LNCaP clone FGC (cell line): Measurements from ENCODE around the gene CREBBP.

Experiments used
- DNase-seq: peaks from one replicate; pipeline ENCODE4 v3.0.0-alpha.2; 2011; ENCODE audit warnings: low read depth
- H3K4me3 ChIP-seq: 2 replicates; pipeline ENCODE4 v1.5.1; 2011; ENCODE audit warnings: mild to moderate bottlenecking, low read depth, low read length, control low read depth
- TF ChIP-seq, protein P1 (sequence below): IDR thresholded peaks from 2 replicates; pipeline ENCODE4 v1.5.1; 2012; ENCODE audit warnings: mild to moderate bottlenecking; ENCODE audit not compliant: control insufficient read depth, insufficient read depth; ENCODE audit errors: extremely low read depth

CREBBP gene

DNA sequence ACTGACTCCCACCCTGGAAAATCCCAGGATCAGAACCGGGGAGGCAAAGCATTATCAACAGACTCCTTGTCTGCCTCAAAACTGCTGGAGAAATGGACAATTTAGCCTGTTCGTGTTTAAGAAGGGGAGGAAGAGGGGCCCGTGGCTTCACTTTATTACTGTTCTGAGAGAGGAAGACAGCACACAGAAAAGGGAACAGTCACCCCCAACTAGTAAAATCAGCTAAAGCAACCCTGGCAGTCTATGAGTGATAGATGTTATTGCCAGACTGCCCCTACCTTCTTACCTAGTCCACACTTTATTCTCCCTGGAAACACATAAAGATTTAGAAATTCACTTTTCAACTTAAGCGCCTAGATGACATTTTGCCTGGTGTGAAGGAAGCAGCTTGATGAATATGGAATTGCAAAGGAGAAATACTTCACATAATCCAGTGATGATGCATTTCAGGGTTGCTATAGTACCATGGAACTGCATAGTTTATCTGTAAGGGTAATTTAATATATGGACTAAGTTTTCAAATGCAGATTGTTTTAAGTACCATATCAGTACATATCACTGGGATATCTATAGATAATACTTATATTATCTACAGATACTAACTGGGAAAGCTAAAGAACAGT, 126.3 kb downstream of the CREBBP start:
- H3K4me3 ChIP-seq: no peak overlapping the region
- TF ChIP-seq, protein P1, sequence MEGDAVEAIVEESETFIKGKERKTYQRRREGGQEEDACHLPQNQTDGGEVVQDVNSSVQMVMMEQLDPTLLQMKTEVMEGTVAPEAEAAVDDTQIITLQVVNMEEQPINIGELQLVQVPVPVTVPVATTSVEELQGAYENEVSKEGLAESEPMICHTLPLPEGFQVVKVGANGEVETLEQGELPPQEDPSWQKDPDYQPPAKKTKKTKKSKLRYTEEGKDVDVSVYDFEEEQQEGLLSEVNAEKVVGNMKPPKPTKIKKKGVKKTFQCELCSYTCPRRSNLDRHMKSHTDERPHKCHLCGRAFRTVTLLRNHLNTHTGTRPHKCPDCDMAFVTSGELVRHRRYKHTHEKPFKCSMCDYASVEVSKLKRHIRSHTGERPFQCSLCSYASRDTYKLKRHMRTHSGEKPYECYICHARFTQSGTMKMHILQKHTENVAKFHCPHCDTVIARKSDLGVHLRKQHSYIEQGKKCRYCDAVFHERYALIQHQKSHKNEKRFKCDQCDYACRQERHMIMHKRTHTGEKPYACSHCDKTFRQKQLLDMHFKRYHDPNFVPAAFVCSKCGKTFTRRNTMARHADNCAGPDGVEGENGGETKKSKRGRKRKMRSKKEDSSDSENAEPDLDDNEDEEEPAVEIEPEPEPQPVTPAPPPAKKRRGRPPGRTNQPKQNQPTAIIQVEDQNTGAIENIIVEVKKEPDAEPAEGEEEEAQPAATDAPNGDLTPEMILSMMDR: no peak
- no peak for DNase-seq

DNA sequence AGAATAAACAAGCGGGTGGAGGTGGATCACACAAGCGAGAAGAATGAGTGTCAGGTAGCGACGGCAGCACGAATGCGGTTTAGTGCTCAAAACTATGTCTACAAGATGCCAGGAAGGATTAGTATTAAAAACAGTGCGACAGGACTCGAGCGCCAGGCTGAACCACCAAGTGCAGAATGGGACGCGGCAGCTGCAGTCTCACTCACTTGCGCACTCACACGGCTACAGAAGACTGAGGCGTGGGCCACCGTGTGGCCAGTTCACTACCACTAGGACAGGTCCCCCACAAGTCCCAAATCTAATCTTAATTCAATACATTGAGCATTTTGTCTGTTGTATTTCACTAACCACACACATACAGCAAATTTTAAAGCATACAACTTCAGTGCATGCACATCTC, 127.5 kb downstream of the CREBBP start:
- TF ChIP-seq, protein P1: no peak
- no peak for DNase-seq
- H3K4me3 ChIP-seq: no peak overlapping the region

DNA sequence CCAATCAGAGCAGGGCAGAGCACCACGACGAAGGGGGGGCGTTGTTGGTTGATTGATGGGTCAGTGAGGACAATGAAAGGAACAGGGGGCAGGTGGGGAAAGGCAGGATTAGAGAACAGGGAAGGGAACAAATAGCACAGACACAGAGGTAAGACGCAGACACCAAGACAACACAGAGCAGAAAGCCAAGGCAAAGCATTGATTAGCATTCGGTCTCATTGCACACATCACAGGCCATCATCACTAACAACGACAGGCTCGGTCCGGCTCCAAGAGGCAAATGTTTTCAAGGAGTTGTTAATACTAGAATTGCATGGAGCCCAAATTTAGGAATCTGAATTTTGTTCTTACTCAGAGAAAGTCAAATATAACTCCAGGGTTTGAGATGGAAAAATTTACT, 128.6 kb downstream of the CREBBP start:
- DNase-seq: no peak
- TF ChIP-seq, protein P1: no peak
- no peak overlapping the region for H3K4me3 ChIP-seq

DNA sequence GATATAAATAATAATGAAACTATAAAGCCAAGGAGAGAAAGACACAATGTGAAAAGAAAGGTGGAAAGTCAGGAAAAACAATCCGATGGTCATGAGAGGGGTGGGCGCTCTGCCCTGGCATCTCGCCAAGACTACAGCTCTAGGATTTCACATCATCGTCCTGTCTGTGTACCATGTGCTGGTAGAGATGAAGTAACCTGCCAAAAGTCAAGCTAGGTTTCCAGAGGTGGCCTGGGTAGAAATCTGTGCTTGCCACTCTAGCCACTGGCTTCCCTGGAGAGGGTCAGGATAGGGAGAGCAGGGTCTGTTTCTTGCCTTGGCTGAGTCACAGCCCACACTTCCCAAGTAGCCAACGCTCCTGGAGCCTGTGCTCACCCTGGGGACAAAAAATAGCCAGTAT, 132.2 kb downstream of the CREBBP start:
- H3K4me3 ChIP-seq: no peak overlapping the region
- DNase-seq: no peak
- TF ChIP-seq, protein P1: no peak

DNA sequence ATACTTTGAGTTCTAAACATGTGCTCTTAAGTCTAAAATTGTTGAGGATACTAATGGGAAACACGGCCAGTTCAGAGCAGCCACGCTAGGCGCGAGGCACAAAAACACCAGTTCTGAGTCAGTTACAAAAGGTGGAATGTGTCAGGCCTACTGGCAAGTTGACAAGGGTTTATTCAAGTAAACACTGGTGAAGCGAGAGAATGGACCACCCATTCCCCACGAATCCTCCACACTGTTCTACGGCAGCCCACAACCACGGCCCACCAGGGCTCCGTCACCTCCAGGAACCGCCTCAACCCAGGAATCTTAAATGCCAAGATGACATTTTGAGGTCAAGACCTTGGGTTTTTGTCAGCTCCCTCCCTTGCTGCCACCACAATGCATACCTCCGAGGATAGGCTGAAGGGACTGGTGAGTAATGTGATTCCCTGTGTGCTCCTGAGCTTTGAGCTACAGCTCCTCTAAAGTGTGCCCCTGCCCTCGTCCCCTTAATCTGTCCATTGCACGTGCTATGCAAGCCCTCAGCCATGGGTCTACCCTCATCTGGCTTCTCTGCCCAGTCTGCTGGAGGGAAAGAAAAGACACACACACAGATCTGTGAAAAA, 134.7 kb downstream of the CREBBP start:
- DNase-seq: no peak
- no peak overlapping the region for H3K4me3 ChIP-seq
- TF ChIP-seq, protein P1: no peak

DNA sequence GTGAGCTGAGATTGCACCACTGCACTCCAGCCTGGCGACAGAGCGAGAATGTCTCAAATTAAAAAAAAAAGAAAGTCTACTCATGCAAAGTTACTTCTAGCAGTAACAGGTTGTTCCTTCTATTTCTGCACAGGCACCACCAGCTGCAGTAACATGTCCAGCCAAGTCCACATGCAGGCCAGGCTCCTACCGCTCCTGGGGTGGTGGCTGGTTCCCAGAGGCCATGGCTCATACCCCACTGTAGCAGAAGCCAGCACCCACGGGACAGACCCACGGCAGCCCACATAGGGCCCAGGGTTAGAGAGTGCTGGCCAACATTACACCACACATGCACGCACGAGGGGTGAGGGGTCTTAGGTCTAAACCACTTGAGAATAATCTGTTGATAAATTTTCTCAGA, 136.5 kb downstream of the CREBBP start:
- TF ChIP-seq, protein P1: no peak
- no peak overlapping the region for H3K4me3 ChIP-seq
- DNase-seq: no peak

DNA sequence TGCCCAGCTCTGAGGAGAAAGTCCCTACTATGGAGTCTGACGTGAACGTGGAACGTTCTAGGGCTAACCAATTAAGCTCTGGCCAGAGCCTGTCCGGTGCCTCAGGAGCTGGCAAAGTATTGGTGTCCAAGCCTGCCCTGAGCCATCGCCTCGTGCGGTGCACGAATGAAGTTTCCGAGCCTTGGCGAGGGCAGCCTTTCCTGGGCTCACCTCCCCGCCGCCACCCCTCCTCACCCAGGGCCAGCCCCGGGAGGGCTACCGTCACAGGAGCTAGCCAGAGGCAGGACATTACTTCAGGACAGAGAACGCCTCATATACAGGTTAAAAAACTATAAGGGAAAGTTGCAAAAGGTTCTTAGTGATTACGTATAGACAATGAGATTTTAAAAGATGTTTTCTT, 139.6 kb downstream of the CREBBP start:
- H3K4me3 ChIP-seq: no peak overlapping the region
- TF ChIP-seq, protein P1: no peak
- DNase-seq: no peak
